Upper lobe of left lung (tissue), 4 donors: ENCODE measurements around the gene FAM228B.

Experiments
- CTCF ChIP-seq, 6 experiments: fragments of 450-650 bp in 4 of 6; fragments of 200-600 bp in 2 of 6; sonication (generic) in 2 of 6; IDR thresholded peaks; one replicate each; pipeline ENCODE4 v1.5.1; 2016 to 2019; ENCODE audit warnings: antibody characterized with exemption in 6 of 6
- POLR2AphosphoS5 ChIP-seq, 2 donors: sonication (generic); formaldehyde crosslinking; IDR thresholded peaks; one replicate each; pipeline ENCODE4 v1.5.1; 2017; ENCODE audit warnings: antibody characterized with exemption in 2 of 2

- TF ChIP-seq POLR2AphosphoS5 (IDR thresholded peaks at IDR 0.05) (no peak), CTCF (IDR thresholded peaks at IDR 0.05) (no peak)
Measured at GRCh38 chr2:24152413-24153197, 29.3 kb downstream of the FAM228B start.
